ENCODE data around the gene SNX1. TPM values are rescaled to one million over a fixed set of nuclear protein-coding genes. Genes with fewer than 3 reads are reported as not detected.

SNX1 gene
- total RNA-seq, 1 experiment from 2014 or later, result 24.3 TPM

GRCh38 chr15:64180235-64180824 is 84.5 kb downstream of the SNX1 start:
- BruUV-seq (replicated peaks), result no TSS peak
- H3K4me2 ChIP-seq (ENCODE audit: low read length), result no peak overlapping the region
- no peak overlapping the region for H3K9ac ChIP-seq (ENCODE audit: low read length)
- DNase-seq (no peak), ATAC-seq (no peak)
- TF ChIP-seq EZH2 (IDR thresholded peaks at IDR 0.05; ENCODE audit: low read length, unreplicated experiment) (no peak), EZH2phosphoT487 (IDR thresholded peaks at IDR 0.05; ENCODE audit: borderline replicate concordance, low read length) (no peak), CTCF (conservative IDR thresholded peaks at IDR 0.05; ENCODE audit: low read depth, low read length) (no peak)
- H2AFZ ChIP-seq (ENCODE audit: low read length), result no peak overlapping the region
- H3F3A ChIP-seq (ENCODE audit: low read length, unreplicated experiment), result no peaks in the 10 kb centered on the region
- ChIA-PET POLR2A (ENCODE audit: unreplicated experiment) (no interaction called here), CTCF (no interaction called here)
- H3K9me2 ChIP-seq (replicated peaks; ENCODE audit: low read length), result no peaks in the 10 kb centered on the region
- intact Hi-C loops (cut with micrococcal nuclease), result no loop called here
- no peaks in the 10 kb centered on the region for H3K4me1 ChIP-seq (ENCODE audit: insufficient read depth, low read length)
- H3K79me2 ChIP-seq (ENCODE audit: low read length), result no peaks in the 10 kb centered on the region
- H3K9me3 ChIP-seq (ENCODE audit: low read length), result no peaks in the 10 kb centered on the region
- no peaks in the 10 kb centered on the region for H3K27me3 ChIP-seq (ENCODE audit: low read length)
- no peak overlapping the region for H3K27ac ChIP-seq (ENCODE audit: low read length)
- H4K20me1 ChIP-seq (ENCODE audit: low read length), result no peaks in the 10 kb centered on the region
- no peaks in the 10 kb centered on the region for H3K36me3 ChIP-seq (ENCODE audit: low read depth, low read length)
- no peak overlapping the region for H3K4me3 ChIP-seq (ENCODE audit: low read length)

GRCh38 chr15:64182859-64183370 is 87.1 kb downstream of the SNX1 start:
- CTCF ChIA-PET, result no interaction called here
- H3K4me3 ChIP-seq (ENCODE audit: low read length), result no peak overlapping the region

More at GRCh38 chr15:64182859-64183370, 87.1 kb downstream of the SNX1 start:
- Histone ChIP-seq H3K4me1 (ENCODE audit: insufficient read depth, low read length) (no peaks in the 10 kb centered on the region), H3K9me2 (replicated peaks; ENCODE audit: low read length) (no peaks in the 10 kb centered on the region), H3K27me3 (ENCODE audit: low read length) (no peaks in the 10 kb centered on the region), H2AFZ (ENCODE audit: low read length) (no peak overlapping the region), H4K20me1 (ENCODE audit: low read length) (no peaks in the 10 kb centered on the region), H3F3A (ENCODE audit: low read length, unreplicated experiment) (no peaks in the 10 kb centered on the region), H3K9ac (ENCODE audit: low read length) (no peak overlapping the region), H3K79me2 (ENCODE audit: low read length) (no peaks in the 10 kb centered on the region), H3K36me3 (ENCODE audit: low read depth, low read length) (no peaks in the 10 kb centered on the region), H3K9me3 (ENCODE audit: low read length) (no peaks in the 10 kb centered on the region), H3K27ac (ENCODE audit: low read length) (no peak overlapping the region), H3K4me2 (ENCODE audit: low read length) (no peak overlapping the region)
- intact Hi-C loops (cut with micrococcal nuclease), result no loop called here
- BruUV-seq (replicated peaks), result no TSS peak
- ATAC-seq (no peak), DNase-seq (peak; percentile 2)
- TF ChIP-seq EZH2 (IDR thresholded peaks at IDR 0.05; ENCODE audit: low read length, unreplicated experiment) (no peak), CTCF (conservative IDR thresholded peaks at IDR 0.05; ENCODE audit: low read depth, low read length) (no peak), EZH2phosphoT487 (IDR thresholded peaks at IDR 0.05; ENCODE audit: borderline replicate concordance, low read length) (no peak)
- POLR2A ChIA-PET (ENCODE audit: unreplicated experiment), result no interaction called here
